Measurements from ENCODE around the gene CARD11.

CARD11 gene

DNA sequence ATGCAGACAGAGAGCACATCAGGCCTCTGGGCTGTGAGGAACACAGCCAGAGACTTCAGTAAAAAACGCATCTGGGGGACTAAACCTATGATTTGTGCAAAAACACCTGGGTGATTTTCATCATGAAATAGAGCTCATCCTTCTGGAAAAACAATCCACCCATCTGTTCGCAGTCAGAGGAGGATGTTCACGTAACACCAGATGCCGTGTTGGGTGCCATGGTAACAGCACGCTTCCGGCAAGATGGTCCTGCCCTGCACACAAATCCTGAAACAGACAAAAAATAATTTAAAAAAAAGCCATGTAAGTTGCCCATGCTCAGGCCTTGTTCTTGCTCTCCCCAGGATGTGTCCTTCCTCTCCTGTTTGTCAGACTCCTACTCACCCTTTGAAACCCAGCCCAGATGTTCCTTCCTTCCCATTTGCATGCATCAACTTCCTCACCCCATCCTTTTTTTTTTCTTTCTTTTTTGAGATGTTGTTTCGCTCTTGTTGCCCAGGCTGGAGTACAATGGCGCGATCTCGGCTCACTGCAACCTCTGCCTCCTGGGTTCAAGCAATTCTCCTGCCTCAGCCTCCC, 171.3 kb downstream of the CARD11 start:
- no peak for DNase-seq (ENCODE audit: low read depth)

DNA sequence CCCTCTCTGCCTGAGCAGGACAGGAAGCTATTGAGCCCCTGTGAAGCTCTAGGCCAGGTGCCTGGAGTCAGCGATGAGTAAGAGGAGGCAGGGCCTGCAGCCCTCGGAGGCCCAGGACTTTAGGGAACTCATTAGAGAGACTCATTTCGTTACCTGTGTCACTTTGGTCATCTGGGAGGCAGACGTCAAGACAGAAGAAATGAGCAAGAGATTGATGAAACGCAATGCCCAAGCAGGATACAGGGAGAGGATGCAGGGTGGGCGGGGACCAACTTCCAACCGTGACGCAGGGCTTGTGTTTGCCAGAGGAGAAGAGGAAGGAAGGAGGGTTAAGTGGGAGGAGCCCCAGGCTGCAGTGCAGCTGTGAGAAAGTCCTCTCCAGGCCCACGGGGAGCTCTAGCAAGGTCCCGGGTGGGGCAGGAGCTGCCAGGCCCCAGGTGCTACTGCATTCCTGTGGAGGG, 173.2 kb downstream of the CARD11 start:
- no peak for DNase-seq (ENCODE audit: low read depth)

GRCh38 chr7:2869981-2870380, 173.7 kb downstream of the CARD11 start:
- DNase-seq (ENCODE audit: low read depth): no peak

DNA sequence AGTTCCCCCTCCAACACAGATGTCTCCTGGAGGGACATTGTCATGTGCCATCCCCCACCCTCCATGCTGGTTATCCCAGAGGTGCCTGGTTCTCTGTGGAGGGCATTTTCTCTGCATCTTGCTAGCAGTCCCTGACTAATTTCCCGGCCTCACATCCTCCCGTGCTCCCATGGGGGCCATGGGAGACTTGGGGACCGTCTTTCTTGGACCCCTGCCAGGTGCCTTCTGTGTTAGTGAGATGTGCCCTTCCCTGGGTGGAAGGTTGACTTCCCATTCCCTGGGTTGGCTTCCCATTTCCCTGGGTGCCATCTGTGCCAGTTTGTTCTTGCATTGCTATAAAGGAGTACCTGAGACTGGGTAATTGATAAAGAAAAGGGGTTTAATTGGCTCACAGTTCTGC, 177.1 kb downstream of the CARD11 start:
- no peak for DNase-seq (ENCODE audit: low read depth)

- DNase-seq (ENCODE audit: low read depth): peak; percentile 64
These were observed 178.5 kb downstream of the CARD11 start for GRCh38 chr7:2864999-2865670.

DNA sequence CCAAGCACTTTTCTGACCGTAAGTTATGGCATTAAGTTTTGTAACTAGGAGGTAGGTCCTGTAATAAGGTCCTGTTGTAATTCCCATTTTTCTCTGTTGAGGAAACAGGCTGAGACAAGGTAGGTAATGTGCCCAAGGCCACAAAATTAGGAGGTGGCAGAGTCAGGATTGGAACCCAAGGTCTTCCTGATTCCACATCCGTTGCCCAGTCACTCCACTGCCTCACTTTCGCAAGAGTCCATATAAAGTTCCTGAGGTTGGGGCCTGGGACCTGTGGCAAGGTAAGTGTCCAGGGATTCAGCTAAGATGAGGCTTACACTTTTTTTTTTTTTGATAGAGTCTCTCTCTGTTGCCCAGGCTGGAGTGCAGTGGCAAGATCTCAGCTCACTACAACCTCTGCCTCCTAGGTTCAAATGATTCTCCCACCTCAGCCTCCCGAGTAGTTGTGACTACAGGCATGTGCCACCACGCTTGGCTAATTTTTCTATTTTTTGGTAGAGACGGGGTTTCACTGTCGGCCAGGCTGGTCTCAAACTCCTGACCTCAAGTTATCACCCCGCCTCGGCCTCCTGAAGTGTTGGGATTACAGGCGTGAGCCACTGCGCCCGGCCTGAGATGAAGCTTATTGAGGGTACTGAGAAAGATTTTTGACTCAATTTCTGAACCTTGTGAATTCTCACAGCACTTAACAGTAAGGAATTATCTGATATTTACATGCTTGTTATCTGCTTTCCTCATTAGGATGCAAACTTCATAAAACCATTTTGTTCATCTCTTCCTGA, 179.3 kb downstream of the CARD11 start:
- no peak for DNase-seq (ENCODE audit: low read depth)

DNA sequence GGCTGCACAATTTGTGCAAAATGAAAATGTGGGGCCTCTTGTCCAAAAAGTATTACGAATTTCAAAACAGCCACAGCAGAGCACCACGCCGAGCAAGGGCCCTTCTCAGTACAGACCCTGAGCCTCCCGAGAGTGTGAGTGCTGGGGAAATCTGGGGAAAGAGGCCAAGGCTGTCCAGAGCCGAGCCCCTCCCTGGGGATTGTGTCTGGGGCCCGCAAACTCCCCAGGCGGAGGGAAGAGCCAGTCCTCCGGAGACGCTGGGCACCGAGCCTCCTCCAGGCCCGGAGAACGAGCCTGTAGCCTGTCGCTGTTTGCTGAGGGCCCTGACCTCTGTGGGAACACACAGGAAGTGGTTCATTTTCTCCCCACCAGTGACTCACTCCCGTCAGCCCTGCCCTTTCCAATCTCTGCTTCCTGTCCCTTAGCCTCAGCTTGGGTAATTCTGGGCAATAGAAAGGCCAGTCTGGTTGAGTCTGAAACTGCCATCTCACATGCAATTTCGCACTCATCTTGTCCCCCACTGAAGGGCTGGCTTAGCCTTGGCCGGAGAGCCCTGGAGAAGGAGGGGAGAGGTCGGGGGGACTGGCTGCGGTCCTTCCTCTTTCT, 180.1 kb downstream of the CARD11 start:
- peak; percentile 67 for DNase-seq (ENCODE audit: low read depth)

GRCh38 chr7:2862831-2863361, 180.8 kb downstream of the CARD11 start:
- no peak for DNase-seq (ENCODE audit: low read depth)

- no peak for DNase-seq (ENCODE audit: low read depth)
These were observed 182.2 kb downstream of the CARD11 start for GRCh38 chr7:2861509-2861908.

DNA sequence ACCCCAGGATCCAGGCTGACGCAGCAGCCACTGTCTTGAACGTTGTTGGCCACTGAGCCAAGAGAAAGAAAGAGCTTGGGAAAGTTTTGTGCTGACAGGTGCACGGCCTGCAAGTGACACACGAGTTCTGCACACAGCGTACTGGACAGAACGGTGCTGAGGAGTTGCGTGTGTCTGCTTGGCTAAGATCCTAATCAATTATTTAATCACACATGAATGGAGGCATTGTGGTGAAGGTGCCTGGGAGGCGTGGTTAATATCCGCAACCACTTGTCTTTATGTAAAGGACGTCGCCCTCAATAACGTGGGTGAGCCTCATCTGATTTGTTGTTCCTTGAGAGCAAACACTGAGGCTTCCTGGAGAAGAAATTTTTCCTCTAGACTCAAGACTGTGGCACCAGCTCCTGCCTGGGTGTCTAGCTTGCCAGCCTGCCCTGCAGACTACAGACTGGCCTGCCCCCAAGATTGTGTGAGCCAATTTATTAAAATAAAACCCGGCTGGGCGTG, 183.0 kb downstream of the CARD11 start:
- DNase-seq (ENCODE audit: low read depth): no peak

GRCh38 chr7:2859952-2860351, 183.7 kb downstream of the CARD11 start:
- DNase-seq (ENCODE audit: low read depth): no peak

GRCh38 chr7:2858621-2859020, 185.0 kb downstream of the CARD11 start:
- no peak for DNase-seq (ENCODE audit: low read depth)

DNA sequence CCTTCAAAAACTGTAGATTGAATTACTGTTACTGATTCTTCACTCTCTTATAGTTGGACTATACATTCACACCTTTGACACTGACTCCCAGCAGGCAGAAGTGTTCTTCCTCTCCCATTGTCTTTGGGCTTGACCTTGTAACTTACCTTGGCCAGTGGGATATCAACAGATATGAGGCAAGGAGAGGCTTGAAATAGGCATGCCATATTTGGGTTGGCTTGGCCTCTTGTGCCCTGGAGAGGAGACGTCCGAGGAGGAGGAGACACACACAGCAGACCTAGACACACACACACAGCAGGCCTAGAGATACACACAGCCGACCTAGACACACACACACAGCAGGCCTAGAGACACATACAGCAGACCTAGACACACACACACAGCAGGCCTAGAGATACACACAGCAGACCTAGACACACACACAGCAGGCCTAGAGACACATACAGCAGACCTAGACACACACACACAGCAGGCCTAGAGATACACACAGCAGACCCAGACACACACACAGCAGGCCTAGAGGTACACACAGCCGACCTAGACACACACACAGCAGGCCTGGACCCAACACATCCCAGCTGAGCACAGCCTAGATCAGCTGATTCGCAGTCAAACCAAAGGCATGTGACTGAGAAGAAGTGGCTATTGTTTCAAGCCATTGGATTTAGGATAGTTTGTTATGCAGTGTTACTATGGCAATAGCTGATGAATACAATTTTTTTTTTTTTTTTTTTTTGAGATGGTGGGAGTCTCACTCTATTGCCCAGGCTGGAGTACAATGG, 187.1 kb downstream of the CARD11 start:
- no peak for DNase-seq (ENCODE audit: low read depth)

Data from activated gamma-delta T cell treated with anti-CD3 and anti-CD28 coated beads, Interleukin-2, amount 50 U/mL, for 16 hours (primary cell).